ENCODE data around the gene LYL1. TPM values are rescaled to one million over a fixed set of nuclear protein-coding genes. Genes with fewer than 3 reads are reported as not detected.
A peak's percentile ranks its signal among the peaks of the same experiment; 100 is the strongest.

Gene LYL1
- total and polyA plus RNA-seq, 2 experiments from 2014 or later: 0.18 TPM; not detected in 1

DNA sequence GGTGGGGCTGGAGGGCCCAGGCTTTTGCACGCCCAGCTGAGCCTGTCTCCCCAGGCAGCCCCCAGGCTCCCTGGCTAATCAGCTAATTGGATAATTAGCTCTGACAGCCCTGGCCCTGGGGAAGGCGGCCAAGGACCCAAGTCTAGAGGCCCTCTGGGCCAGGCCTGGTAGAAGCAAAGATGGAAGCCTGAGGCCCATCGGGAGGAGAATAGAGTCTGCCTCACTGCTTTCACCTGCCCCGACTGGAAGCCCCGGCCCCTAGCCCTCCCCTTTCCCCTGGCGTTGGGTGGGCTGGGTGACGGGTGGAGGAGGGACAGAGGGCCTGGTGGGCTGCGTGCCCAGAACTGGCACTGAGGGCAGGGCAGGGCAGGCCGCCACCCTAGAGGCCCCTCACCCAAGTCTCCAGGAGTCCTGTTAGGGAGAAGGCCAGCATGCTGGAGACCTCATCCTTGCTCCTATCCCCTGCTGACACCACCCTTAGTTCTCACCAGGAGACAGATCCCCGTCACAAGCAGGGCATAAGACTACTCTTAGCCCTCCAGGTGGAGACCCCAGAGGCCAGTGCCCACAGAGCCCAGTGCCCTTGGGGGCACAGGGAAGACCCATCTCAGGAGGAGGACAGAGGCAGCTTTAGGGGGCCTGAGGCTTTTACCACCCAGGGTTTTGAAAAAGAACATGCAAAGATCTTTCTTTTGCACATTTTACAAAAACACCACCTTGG is 12.0 kb downstream of the LYL1 start:
- no peak for DNase-seq
- Histone ChIP-seq H3K36me3 (ENCODE audit: low read depth) (peaks cover 3% of the 10 kb centered on the region; the same call in 1 of the 2 replicates), H3K27ac (peak overlapping the region; percentile 78), H3K9me3 (ENCODE audit: low read depth) (no peaks in the 10 kb centered on the region), H3K9ac (peak overlapping the region; percentile 55), H3K27me3 (replicated peaks; ENCODE audit: insufficient read depth) (no peaks in the 10 kb centered on the region), H3K4me1 (ENCODE audit: insufficient read depth) (peaks cover 25% of the 10 kb centered on the region), H3K79me2 (ENCODE audit: insufficient read depth) (peaks cover 31% of the 10 kb centered on the region), H3K4me2 (ENCODE audit: unreplicated experiment) (no peak overlapping the region), H3K9me2 (ENCODE audit: insufficient read depth) (no peaks in the 10 kb centered on the region), H3F3A (ENCODE audit: insufficient read depth) (peaks cover 30% of the 10 kb centered on the region), H3K4me3 (no peak overlapping the region), H2AFZ (no peak overlapping the region), H4K20me1 (ENCODE audit: insufficient read depth) (no peaks in the 10 kb centered on the region)
- no peak for TF ChIP-seq EZH2phosphoT487 (IDR thresholded peaks at IDR 0.05; ENCODE audit: insufficient read depth, low read depth)
- no peak for TF ChIP-seq EZH2 (IDR thresholded peaks at IDR 0.05; ENCODE audit: insufficient read depth, poor library complexity, severe bottlenecking)
- WGBS, 2 experiments (ENCODE audit: low coverage in 1 of 2, low lambda C conversion rate in 2 of 2, missing lambda C conversion rate in 2 of 2): 55 to 62% methylated on average over 8 to 10 of the region's 10 CpGs
- in situ Hi-C loops (cut with MboI): loop anchor here (10.0 kb wide), 1 partner anchor 106 kb away; no protein-coding TSS in a partner anchor

DNA sequence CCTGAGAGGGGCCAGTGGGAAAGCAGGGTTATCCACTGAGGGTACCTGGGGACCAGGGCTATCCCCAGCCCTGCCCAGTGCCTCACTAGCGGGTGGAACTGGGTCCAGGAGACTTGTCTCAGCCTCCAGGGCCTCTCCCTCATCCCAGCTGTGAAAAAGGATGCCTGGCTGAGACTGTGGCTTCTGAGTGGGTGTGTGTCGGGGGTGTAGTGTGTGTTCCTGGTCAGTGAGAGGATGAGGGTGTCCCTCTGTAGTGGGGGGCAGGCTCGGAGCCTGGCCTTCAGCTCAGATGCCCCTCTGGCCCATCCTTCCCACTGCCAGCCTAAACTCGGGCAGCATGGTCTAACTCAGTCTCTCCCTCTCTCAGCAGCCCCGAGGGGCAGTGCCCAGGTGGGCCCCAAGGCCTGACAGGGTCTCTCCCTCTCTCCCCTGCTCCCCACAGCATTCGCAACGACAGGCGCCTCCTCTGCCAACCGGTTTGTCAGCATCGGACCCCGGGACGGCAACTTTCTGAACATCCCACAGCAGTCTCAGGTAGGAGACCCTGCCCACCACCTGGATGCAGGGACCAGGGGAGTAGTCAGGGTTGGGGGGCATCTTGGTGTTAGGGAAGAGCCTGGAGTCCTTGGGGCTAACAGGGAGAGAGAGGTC is 12.7 kb downstream of the LYL1 start:
- no peak overlapping the region for H3K4me3 ChIP-seq
- H2AFZ ChIP-seq: no peak overlapping the region
- no peaks in the 10 kb centered on the region for H4K20me1 ChIP-seq (ENCODE audit: insufficient read depth)
- H3K9me2 ChIP-seq (ENCODE audit: insufficient read depth): no peaks in the 10 kb centered on the region
- H3K36me3 ChIP-seq (ENCODE audit: low read depth): peaks cover 3% of the 10 kb centered on the region; the same call in 1 of the 2 replicates
- no peaks in the 10 kb centered on the region for H3K9me3 ChIP-seq (ENCODE audit: low read depth)
- H3K79me2 ChIP-seq (ENCODE audit: insufficient read depth): peaks cover 38% of the 10 kb centered on the region
- H3K4me1 ChIP-seq (ENCODE audit: insufficient read depth): peaks cover 25% of the 10 kb centered on the region
- in situ Hi-C loops (cut with MboI): loop anchor here (10.0 kb wide), 1 partner anchor 105 kb away; no protein-coding TSS in a partner anchor
- peak overlapping the region; percentile 55 for H3K9ac ChIP-seq
- DNase-seq: no peak
- H3K27me3 ChIP-seq (replicated peaks; ENCODE audit: insufficient read depth): no peaks in the 10 kb centered on the region
- H3F3A ChIP-seq (ENCODE audit: insufficient read depth): peaks cover 30% of the 10 kb centered on the region
- no peak for TF ChIP-seq EZH2phosphoT487 (IDR thresholded peaks at IDR 0.05; ENCODE audit: insufficient read depth, low read depth)
- no peak for TF ChIP-seq EZH2 (IDR thresholded peaks at IDR 0.05; ENCODE audit: insufficient read depth, poor library complexity, severe bottlenecking)
- H3K4me2 ChIP-seq (ENCODE audit: unreplicated experiment): no peak overlapping the region
- 58 to 69% methylated on average over 12 of the region's 12 CpGs for WGBS, 2 experiments (ENCODE audit: low coverage in 1 of 2, low lambda C conversion rate in 2 of 2, missing lambda C conversion rate in 2 of 2)
- peak overlapping the region; percentile 78 for H3K27ac ChIP-seq

DNA sequence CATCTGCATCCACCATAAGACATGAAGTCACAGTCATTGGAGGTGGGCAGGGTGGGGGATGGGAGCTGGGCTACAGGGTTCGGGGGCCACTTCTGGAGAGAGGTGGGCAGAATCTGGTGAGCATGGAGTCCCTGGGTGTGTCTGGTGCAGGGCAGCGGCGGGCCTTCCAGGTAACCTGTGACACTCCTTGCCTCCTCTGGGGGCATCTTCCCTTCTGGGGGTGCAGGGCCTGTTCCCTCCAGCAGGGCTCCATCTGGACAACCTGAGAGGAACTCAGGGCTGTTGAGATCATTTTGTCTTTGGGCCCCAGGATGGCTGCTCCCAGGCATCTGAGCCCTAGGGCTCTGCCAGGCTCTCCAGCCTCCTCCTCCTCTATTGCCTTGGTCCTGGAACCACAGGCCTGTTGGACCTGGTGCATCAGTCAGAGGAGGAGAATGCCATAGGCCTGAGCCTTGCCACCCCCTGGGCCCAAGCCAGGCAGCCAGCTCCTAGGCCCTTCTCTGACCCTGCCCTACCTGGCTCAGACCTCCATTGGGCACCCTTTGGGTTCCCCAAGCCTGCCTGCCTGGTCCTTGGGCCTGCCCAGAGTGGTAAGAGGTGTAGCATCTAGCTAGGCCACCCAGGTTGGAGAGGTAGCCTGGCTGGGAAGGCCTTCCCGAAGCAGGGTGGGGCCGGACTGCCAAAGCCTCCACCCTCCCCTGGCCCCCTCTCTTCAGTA is 13.4 kb downstream of the LYL1 start:
- Histone ChIP-seq H3K36me3 (ENCODE audit: low read depth) (peaks cover 6% of the 10 kb centered on the region; the same call in 1 of the 2 replicates), H3K9me2 (ENCODE audit: insufficient read depth) (no peaks in the 10 kb centered on the region), H3K9me3 (ENCODE audit: low read depth) (no peaks in the 10 kb centered on the region), H3K27me3 (replicated peaks; ENCODE audit: insufficient read depth) (no peaks in the 10 kb centered on the region), H3K79me2 (ENCODE audit: insufficient read depth) (peaks cover 37% of the 10 kb centered on the region), H2AFZ (no peak overlapping the region), H3K9ac (peak overlapping the region; percentile 55; the same call in 1 of the 2 replicates), H3K4me3 (no peak overlapping the region), H4K20me1 (ENCODE audit: insufficient read depth) (no peaks in the 10 kb centered on the region), H3K4me1 (ENCODE audit: insufficient read depth) (peaks cover 25% of the 10 kb centered on the region), H3K27ac (peak overlapping the region; percentile 78), H3F3A (ENCODE audit: insufficient read depth) (peaks cover 33% of the 10 kb centered on the region), H3K4me2 (ENCODE audit: unreplicated experiment) (no peak overlapping the region)
- WGBS, 2 experiments (ENCODE audit: low coverage in 1 of 2, low lambda C conversion rate in 2 of 2, missing lambda C conversion rate in 2 of 2): 46 to 78% methylated on average over 4 to 5 of the region's 5 CpGs
- TF ChIP-seq EZH2phosphoT487 (IDR thresholded peaks at IDR 0.05; ENCODE audit: insufficient read depth, low read depth) (no peak), EZH2 (IDR thresholded peaks at IDR 0.05; ENCODE audit: insufficient read depth, poor library complexity, severe bottlenecking) (no peak)
- in situ Hi-C loops (cut with MboI): no loop called here
- DNase-seq: peak; percentile 69

DNA sequence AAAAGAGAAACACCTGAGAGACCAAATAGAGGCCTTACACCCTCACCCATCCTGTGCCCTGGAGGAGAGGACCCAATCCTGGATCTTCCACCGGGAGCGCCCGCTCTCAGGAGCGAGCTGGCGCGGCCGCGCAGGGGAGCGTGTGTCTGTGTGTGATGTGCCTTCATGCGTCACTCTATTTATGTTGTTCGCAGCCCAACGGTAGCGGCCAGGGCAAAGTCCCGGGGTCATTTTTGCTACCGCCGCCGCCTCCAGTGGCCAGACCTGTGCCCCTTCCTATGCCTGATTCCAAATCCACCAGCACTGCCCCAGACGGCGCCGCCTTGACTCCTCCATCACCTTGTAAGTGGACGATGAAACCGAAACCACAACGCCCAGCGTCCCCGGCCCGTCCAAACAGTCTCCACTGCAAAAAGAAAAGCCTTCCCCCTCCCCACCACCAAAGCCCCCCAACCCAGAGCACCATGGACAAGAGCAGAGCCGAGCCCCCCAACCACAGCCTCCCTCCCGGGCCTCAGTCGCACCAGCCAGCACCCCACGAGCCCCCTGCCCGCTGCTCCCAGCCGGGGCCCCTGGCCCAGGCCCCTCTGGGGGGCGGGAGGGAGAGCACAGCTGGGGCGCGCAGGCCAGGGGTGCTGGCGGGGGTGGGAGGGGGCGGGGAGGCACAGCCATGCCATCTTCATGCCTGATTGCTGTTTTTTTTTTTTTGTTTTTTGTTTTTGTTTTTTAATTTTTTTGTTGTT is 14.7 kb downstream of the LYL1 start:
- H3K36me3 ChIP-seq (ENCODE audit: low read depth): peaks cover 15% of the 10 kb centered on the region
- no peaks in the 10 kb centered on the region for H3K9me2 ChIP-seq (ENCODE audit: insufficient read depth)
- no peaks in the 10 kb centered on the region for H3K27me3 ChIP-seq (replicated peaks; ENCODE audit: insufficient read depth)
- in situ Hi-C loops (cut with MboI): no loop called here
- H3F3A ChIP-seq (ENCODE audit: insufficient read depth): peaks cover 27% of the 10 kb centered on the region
- H2AFZ ChIP-seq: no peak overlapping the region
- no peak overlapping the region for H3K27ac ChIP-seq
- peaks cover 47% of the 10 kb centered on the region for H3K79me2 ChIP-seq (ENCODE audit: insufficient read depth)
- DNase-seq: no peak
- no peak for TF ChIP-seq EZH2 (IDR thresholded peaks at IDR 0.05; ENCODE audit: insufficient read depth, poor library complexity, severe bottlenecking)
- no peak for TF ChIP-seq EZH2phosphoT487 (IDR thresholded peaks at IDR 0.05; ENCODE audit: insufficient read depth, low read depth)
- no peak overlapping the region for H3K4me3 ChIP-seq
- no peak overlapping the region for H3K9ac ChIP-seq
- H3K4me2 ChIP-seq (ENCODE audit: unreplicated experiment): no peak overlapping the region
- 82 to 84% methylated on average over 34 to 37 of the region's 37 CpGs for WGBS, 2 experiments (ENCODE audit: low coverage in 1 of 2, low lambda C conversion rate in 2 of 2, missing lambda C conversion rate in 2 of 2)
- no peaks in the 10 kb centered on the region for H4K20me1 ChIP-seq (ENCODE audit: insufficient read depth)
- no peaks in the 10 kb centered on the region for H3K9me3 ChIP-seq (ENCODE audit: low read depth)
- H3K4me1 ChIP-seq (ENCODE audit: insufficient read depth): peaks cover 21% of the 10 kb centered on the region

Data from GM23248 (cell line).